HG03460 (cell line): Measurements from ENCODE around the gene IL1RL2.

Experiments
- ATAC-seq: cut with Tn5 transposase; IDR thresholded peaks from one replicate; pipeline ENCODE4 v1.9.1; 2021; ENCODE audit not compliant: unreplicated experiment

The IL1RL2 gene

GRCh38 chr2:102186791-102187495, at the start of gene IL1RL2:
Gene IL1RL2, plus strand, starts transcription at chr2:102187023. Its CDS starts 845 bp downstream, at chr2:102187868.
- no peak for ATAC-seq

- ATAC-seq: no peak
Observed at GRCh38 chr2:102137138-102137537, 49.7 kb upstream of the IL1RL2 start.

- no peak for ATAC-seq
Observed at GRCh38 chr2:102138331-102138730, 48.5 kb upstream of the IL1RL2 start.

- ATAC-seq: no peak
Observed at GRCh38 chr2:102139851-102140250, 47.0 kb upstream of the IL1RL2 start.

GRCh38 chr2:102140377-102140776, 46.4 kb upstream of the IL1RL2 start:
- no peak for ATAC-seq

- ATAC-seq: no peak
Observed at GRCh38 chr2:102141011-102141943, 45.5 kb upstream of the IL1RL2 start.

- no peak for ATAC-seq
Observed at GRCh38 chr2:102141970-102142828, 44.6 kb upstream of the IL1RL2 start, which contains the start of gene IL1R1. Gene IL1R1, plus strand, starts transcription at chr2:102142746. Its CDS starts 14,979 bp downstream, at chr2:102157725.

- no peak for ATAC-seq
Observed at GRCh38 chr2:102142829-102143449, 43.9 kb upstream of the IL1RL2 start.

GRCh38 chr2:102143450-102143985, 43.3 kb upstream of the IL1RL2 start:
- ATAC-seq: no peak

- no peak for ATAC-seq
Observed at GRCh38 chr2:102144128-102144527, 42.7 kb upstream of the IL1RL2 start.

GRCh38 chr2:102145107-102145506, 41.7 kb upstream of the IL1RL2 start:
- no peak for ATAC-seq

GRCh38 chr2:102145934-102146333, 40.9 kb upstream of the IL1RL2 start:
- ATAC-seq: no peak

GRCh38 chr2:102147935-102148334, 38.9 kb upstream of the IL1RL2 start:
- ATAC-seq: no peak

- ATAC-seq: no peak
Observed at GRCh38 chr2:102149243-102149642, 37.6 kb upstream of the IL1RL2 start.

- no peak for ATAC-seq
Observed at GRCh38 chr2:102149644-102150455, 37.0 kb upstream of the IL1RL2 start.

- no peak for ATAC-seq
Observed at GRCh38 chr2:102154364-102154763, 32.5 kb upstream of the IL1RL2 start.

- no peak for ATAC-seq
Observed at GRCh38 chr2:102154946-102155702, 31.7 kb upstream of the IL1RL2 start.

GRCh38 chr2:102155703-102156515, 30.9 kb upstream of the IL1RL2 start:
- ATAC-seq: no peak
